ENCODE measurements around the gene FAM114A1. TPM values are rescaled to one million over a fixed set of nuclear protein-coding genes. Genes with fewer than 3 reads are reported as not detected.

Gene FAM114A1
- total and polyA plus RNA-seq, 2 experiments from 2014 or later = 13.0 to 14.5 TPM

DNA sequence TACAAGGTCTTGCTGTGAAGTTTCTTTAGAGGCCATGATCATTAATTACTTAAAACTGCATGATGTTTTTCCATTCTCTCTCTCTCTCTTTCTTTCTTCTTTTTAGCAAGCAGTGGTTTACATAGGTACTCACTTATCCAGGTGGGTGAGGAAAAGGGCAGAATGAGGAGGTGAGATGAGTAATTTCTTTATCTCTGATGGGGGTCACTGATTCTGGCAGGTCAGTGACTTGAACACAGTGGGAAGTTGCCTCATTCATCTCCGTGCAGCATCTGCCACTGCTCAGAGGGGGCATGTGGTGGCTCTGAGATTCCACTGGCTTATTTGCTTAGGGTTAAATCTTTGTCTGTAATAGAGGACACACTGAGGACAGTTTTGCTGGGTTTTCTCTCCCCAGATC, 62.6 kb downstream of the FAM114A1 start:
- H2AFZ ChIP-seq = no peak overlapping the region
- no peaks in the 10 kb centered on the region for H3K79me2 ChIP-seq (replicated peaks; ENCODE audit: insufficient read depth)
- DNase-seq (ENCODE audit: low spot score) (no peak), ATAC-seq (no peak)
- H3K4me1 Mint-ChIP-seq = peaks cover 2% of the 10 kb centered on the region; the same call in 2 of the 3 replicates
- H3K36me3 ChIP-seq (ENCODE audit: insufficient read depth) = no peaks in the 10 kb centered on the region; the same call in 1 of the 2 replicates
- no peak overlapping the region for H3K4me2 ChIP-seq
- no peak overlapping the region for H3K4me3 ChIP-seq
- H3K4me1 ChIP-seq (ENCODE audit: insufficient read depth) = no peaks in the 10 kb centered on the region
- H3K27me3 ChIP-seq (ENCODE audit: insufficient read depth) = no peaks in the 10 kb centered on the region
- no peak overlapping the region for H3K27ac Mint-ChIP-seq
- no peak overlapping the region for H3K27ac ChIP-seq (ENCODE audit: low read depth)
- no peaks in the 10 kb centered on the region for H3K36me3 Mint-ChIP-seq (ENCODE audit: low read depth)
- no peaks in the 10 kb centered on the region for H3K27me3 Mint-ChIP-seq (ENCODE audit: insufficient read depth, low read depth, poor library complexity)
- H3F3A ChIP-seq (replicated peaks; ENCODE audit: low read depth) = no peaks in the 10 kb centered on the region
- no peak for TF ChIP-seq EZH2 (IDR thresholded peaks at IDR 0.05; ENCODE audit: low read depth, unreplicated experiment)
- no peak for TF ChIP-seq EZH2phosphoT487 (IDR thresholded peaks at IDR 0.05; ENCODE audit: unreplicated experiment)
- no peak for TF ChIP-seq POLR2AphosphoS5 (IDR thresholded peaks at IDR 0.05; ENCODE audit: low read depth)
- TF ChIP-seq, protein P1, sequence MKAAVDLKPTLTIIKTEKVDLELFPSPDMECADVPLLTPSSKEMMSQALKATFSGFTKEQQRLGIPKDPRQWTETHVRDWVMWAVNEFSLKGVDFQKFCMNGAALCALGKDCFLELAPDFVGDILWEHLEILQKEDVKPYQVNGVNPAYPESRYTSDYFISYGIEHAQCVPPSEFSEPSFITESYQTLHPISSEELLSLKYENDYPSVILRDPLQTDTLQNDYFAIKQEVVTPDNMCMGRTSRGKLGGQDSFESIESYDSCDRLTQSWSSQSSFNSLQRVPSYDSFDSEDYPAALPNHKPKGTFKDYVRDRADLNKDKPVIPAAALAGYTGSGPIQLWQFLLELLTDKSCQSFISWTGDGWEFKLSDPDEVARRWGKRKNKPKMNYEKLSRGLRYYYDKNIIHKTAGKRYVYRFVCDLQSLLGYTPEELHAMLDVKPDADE (IDR thresholded peaks at IDR 0.05) = no peak
- TF ChIP-seq, protein P2, sequence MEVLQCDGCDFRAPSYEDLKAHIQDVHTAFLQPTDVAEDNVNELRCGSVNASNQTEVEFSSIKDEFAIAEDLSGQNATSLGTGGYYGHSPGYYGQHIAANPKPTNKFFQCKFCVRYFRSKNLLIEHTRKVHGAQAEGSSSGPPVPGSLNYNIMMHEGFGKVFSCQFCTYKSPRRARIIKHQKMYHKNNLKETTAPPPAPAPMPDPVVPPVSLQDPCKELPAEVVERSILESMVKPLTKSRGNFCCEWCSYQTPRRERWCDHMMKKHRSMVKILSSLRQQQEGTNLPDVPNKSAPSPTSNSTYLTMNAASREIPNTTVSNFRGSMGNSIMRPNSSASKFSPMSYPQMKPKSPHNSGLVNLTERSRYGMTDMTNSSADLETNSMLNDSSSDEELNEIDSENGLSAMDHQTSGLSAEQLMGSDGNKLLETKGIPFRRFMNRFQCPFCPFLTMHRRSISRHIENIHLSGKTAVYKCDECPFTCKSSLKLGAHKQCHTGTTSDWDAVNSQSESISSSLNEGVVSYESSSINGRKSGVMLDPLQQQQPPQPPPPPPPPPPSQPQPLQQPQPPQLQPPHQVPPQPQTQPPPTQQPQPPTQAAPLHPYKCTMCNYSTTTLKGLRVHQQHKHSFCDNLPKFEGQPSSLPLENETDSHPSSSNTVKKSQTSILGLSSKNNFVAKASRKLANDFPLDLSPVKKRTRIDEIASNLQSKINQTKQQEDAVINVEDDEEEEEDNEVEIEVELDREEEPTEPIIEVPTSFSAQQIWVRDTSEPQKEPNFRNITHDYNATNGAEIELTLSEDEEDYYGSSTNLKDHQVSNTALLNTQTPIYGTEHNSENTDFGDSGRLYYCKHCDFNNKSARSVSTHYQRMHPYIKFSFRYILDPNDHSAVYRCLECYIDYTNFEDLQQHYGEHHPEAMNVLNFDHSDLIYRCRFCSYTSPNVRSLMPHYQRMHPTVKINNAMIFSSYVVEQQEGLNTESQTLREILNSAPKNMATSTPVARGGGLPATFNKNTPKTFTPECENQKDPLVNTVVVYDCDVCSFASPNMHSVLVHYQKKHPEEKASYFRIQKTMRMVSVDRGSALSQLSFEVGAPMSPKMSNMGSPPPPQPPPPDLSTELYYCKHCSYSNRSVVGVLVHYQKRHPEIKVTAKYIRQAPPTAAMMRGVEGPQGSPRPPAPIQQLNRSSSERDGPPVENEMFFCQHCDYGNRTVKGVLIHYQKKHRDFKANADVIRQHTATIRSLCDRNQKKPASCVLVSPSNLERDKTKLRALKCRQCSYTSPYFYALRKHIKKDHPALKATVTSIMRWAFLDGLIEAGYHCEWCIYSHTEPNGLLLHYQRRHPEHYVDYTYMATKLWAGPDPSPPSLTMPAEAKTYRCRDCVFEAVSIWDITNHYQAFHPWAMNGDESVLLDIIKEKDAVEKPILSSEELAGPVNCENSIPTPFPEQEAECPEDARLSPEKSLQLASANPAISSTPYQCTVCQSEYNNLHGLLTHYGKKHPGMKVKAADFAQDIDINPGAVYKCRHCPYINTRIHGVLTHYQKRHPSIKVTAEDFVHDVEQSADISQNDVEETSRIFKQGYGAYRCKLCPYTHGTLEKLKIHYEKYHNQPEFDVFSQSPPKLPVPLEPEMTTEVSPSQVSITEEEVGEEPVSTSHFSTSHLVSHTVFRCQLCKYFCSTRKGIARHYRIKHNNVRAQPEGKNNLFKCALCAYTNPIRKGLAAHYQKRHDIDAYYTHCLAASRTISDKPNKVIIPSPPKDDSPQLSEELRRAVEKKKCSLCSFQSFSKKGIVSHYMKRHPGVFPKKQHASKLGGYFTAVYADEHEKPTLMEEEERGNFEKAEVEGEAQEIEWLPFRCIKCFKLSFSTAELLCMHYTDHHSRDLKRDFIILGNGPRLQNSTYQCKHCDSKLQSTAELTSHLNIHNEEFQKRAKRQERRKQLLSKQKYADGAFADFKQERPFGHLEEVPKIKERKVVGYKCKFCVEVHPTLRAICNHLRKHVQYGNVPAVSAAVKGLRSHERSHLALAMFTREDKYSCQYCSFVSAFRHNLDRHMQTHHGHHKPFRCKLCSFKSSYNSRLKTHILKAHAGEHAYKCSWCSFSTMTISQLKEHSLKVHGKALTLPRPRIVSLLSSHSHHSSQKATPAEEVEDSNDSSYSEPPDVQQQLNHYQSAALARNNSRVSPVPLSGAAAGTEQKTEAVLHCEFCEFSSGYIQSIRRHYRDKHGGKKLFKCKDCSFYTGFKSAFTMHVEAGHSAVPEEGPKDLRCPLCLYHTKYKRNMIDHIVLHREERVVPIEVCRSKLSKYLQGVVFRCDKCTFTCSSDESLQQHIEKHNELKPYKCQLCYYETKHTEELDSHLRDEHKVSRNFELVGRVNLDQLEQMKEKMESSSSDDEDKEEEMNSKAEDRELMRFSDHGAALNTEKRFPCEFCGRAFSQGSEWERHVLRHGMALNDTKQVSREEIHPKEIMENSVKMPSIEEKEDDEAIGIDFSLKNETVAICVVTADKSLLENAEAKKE (CRISPR knock-in tag; IDR thresholded peaks at IDR 0.05) = no peak
- TF ChIP-seq ZNF331 (CRISPR knock-in tag; IDR thresholded peaks at IDR 0.05; ENCODE audit: low read depth) = no peak
- TF ChIP-seq CREB1 (CRISPR knock-in tag; IDR thresholded peaks at IDR 0.05; ENCODE audit: low read depth) = no peak
- no peak for TF ChIP-seq JUNB (IDR thresholded peaks at IDR 0.05; ENCODE audit: unreplicated experiment)
- no peak for TF ChIP-seq STAT1 (IDR thresholded peaks at IDR 0.05; ENCODE audit: unreplicated experiment)
- TF ChIP-seq, protein P3, sequence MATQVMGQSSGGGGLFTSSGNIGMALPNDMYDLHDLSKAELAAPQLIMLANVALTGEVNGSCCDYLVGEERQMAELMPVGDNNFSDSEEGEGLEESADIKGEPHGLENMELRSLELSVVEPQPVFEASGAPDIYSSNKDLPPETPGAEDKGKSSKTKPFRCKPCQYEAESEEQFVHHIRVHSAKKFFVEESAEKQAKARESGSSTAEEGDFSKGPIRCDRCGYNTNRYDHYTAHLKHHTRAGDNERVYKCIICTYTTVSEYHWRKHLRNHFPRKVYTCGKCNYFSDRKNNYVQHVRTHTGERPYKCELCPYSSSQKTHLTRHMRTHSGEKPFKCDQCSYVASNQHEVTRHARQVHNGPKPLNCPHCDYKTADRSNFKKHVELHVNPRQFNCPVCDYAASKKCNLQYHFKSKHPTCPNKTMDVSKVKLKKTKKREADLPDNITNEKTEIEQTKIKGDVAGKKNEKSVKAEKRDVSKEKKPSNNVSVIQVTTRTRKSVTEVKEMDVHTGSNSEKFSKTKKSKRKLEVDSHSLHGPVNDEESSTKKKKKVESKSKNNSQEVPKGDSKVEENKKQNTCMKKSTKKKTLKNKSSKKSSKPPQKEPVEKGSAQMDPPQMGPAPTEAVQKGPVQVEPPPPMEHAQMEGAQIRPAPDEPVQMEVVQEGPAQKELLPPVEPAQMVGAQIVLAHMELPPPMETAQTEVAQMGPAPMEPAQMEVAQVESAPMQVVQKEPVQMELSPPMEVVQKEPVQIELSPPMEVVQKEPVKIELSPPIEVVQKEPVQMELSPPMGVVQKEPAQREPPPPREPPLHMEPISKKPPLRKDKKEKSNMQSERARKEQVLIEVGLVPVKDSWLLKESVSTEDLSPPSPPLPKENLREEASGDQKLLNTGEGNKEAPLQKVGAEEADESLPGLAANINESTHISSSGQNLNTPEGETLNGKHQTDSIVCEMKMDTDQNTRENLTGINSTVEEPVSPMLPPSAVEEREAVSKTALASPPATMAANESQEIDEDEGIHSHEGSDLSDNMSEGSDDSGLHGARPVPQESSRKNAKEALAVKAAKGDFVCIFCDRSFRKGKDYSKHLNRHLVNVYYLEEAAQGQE (IDR thresholded peaks at IDR 0.05; ENCODE audit: unreplicated experiment) = no peak
- no peak for TF ChIP-seq NANOG (IDR thresholded peaks at IDR 0.05; ENCODE audit: borderline replicate concordance)
- TF ChIP-seq, protein P4, sequence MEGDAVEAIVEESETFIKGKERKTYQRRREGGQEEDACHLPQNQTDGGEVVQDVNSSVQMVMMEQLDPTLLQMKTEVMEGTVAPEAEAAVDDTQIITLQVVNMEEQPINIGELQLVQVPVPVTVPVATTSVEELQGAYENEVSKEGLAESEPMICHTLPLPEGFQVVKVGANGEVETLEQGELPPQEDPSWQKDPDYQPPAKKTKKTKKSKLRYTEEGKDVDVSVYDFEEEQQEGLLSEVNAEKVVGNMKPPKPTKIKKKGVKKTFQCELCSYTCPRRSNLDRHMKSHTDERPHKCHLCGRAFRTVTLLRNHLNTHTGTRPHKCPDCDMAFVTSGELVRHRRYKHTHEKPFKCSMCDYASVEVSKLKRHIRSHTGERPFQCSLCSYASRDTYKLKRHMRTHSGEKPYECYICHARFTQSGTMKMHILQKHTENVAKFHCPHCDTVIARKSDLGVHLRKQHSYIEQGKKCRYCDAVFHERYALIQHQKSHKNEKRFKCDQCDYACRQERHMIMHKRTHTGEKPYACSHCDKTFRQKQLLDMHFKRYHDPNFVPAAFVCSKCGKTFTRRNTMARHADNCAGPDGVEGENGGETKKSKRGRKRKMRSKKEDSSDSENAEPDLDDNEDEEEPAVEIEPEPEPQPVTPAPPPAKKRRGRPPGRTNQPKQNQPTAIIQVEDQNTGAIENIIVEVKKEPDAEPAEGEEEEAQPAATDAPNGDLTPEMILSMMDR (conservative IDR thresholded peaks at IDR 0.05; ENCODE audit: low read depth in 2 of 2) = no peak
- no peak for TF ChIP-seq ZNF114 (CRISPR knock-in tag; IDR thresholded peaks at IDR 0.05)
- H4K20me1 ChIP-seq (replicated peaks; ENCODE audit: insufficient read depth) = no peaks in the 10 kb centered on the region
- no peaks in the 10 kb centered on the region for H3K9me3 Mint-ChIP-seq
- no peak overlapping the region for H3K4me3 Mint-ChIP-seq
- H3K9me2 ChIP-seq (ENCODE audit: insufficient read depth) = no peaks in the 10 kb centered on the region

Data from GM23338 (cell line).